ENCODE measurements around the gene MAD2L1BP.
A peak's percentile ranks its signal among the peaks of the same experiment; 100 is the strongest.

Gene MAD2L1BP

GRCh38 chr6:43613721-43614395 is 21.8 kb upstream of the MAD2L1BP start:
- Histone ChIP-seq H3K4me1 (ENCODE audit: control insufficient read depth, insufficient read depth, low read length, unreplicated experiment) (peaks cover 8% of the 10 kb centered on the region), H3K4me3 (ENCODE audit: low read depth, low read length) (no peak overlapping the region), H3K27ac (ENCODE audit: low read depth, low read length) (no peak overlapping the region), H2AFZ (ENCODE audit: low read length, unreplicated experiment) (no peak overlapping the region), H3K36me3 (ENCODE audit: insufficient read depth, low read length) (peaks cover 26% of the 10 kb centered on the region), H3K27me3 (ENCODE audit: insufficient read depth, low read length) (no peaks in the 10 kb centered on the region), H3K79me2 (ENCODE audit: control insufficient read depth, insufficient read depth, low read length, unreplicated experiment) (no peaks in the 10 kb centered on the region)

GRCh38 chr6:43614396-43614730 is 21.3 kb upstream of the MAD2L1BP start:
- no peak overlapping the region for H2AFZ ChIP-seq (ENCODE audit: low read length, unreplicated experiment)
- H3K79me2 ChIP-seq (ENCODE audit: control insufficient read depth, insufficient read depth, low read length, unreplicated experiment): no peaks in the 10 kb centered on the region
- H3K36me3 ChIP-seq (ENCODE audit: insufficient read depth, low read length): peaks cover 26% of the 10 kb centered on the region
- H3K4me1 ChIP-seq (ENCODE audit: control insufficient read depth, insufficient read depth, low read length, unreplicated experiment): peaks cover 8% of the 10 kb centered on the region
- no peak overlapping the region for H3K27ac ChIP-seq (ENCODE audit: low read depth, low read length)
- no peaks in the 10 kb centered on the region for H3K27me3 ChIP-seq (ENCODE audit: insufficient read depth, low read length)
- no peak overlapping the region for H3K4me3 ChIP-seq (ENCODE audit: low read depth, low read length)

GRCh38 chr6:43616725-43617472 is 18.7 kb upstream of the MAD2L1BP start:
- H2AFZ ChIP-seq (ENCODE audit: low read length, unreplicated experiment): no peak overlapping the region
- H3K27me3 ChIP-seq (ENCODE audit: insufficient read depth, low read length): no peaks in the 10 kb centered on the region
- H3K79me2 ChIP-seq (ENCODE audit: control insufficient read depth, insufficient read depth, low read length, unreplicated experiment): no peaks in the 10 kb centered on the region
- H3K27ac ChIP-seq (ENCODE audit: low read depth, low read length): no peak overlapping the region
- H3K4me3 ChIP-seq (ENCODE audit: low read depth, low read length): no peak overlapping the region
- H3K36me3 ChIP-seq (ENCODE audit: insufficient read depth, low read length): peaks cover 34% of the 10 kb centered on the region
- H3K4me1 ChIP-seq (ENCODE audit: control insufficient read depth, insufficient read depth, low read length, unreplicated experiment): peaks cover 8% of the 10 kb centered on the region

- Histone ChIP-seq H3K27me3 (ENCODE audit: insufficient read depth, low read length) (no peaks in the 10 kb centered on the region), H2AFZ (ENCODE audit: low read length, unreplicated experiment) (no peak overlapping the region), H3K27ac (ENCODE audit: low read depth, low read length) (no peak overlapping the region), H3K36me3 (ENCODE audit: insufficient read depth, low read length) (peaks cover 56% of the 10 kb centered on the region), H3K4me1 (ENCODE audit: control insufficient read depth, insufficient read depth, low read length, unreplicated experiment) (peaks cover 5% of the 10 kb centered on the region), H3K4me3 (ENCODE audit: low read depth, low read length) (no peak overlapping the region), H3K79me2 (ENCODE audit: control insufficient read depth, insufficient read depth, low read length, unreplicated experiment) (peaks cover 13% of the 10 kb centered on the region)
Observed at GRCh38 chr6:43621078-43621835, 14.4 kb upstream of the MAD2L1BP start.

- Histone ChIP-seq H3K4me3 (ENCODE audit: low read depth, low read length) (no peak overlapping the region), H3K79me2 (ENCODE audit: control insufficient read depth, insufficient read depth, low read length, unreplicated experiment) (peaks cover 19% of the 10 kb centered on the region), H3K27me3 (ENCODE audit: insufficient read depth, low read length) (no peaks in the 10 kb centered on the region), H3K27ac (ENCODE audit: low read depth, low read length) (no peak overlapping the region), H3K4me1 (ENCODE audit: control insufficient read depth, insufficient read depth, low read length, unreplicated experiment) (peaks cover 11% of the 10 kb centered on the region), H3K36me3 (ENCODE audit: insufficient read depth, low read length) (peaks cover 59% of the 10 kb centered on the region), H2AFZ (ENCODE audit: low read length, unreplicated experiment) (no peak overlapping the region)
Observed at GRCh38 chr6:43621836-43622180, 13.8 kb upstream of the MAD2L1BP start.

GRCh38 chr6:43622541-43622940 is 13.1 kb upstream of the MAD2L1BP start:
- H3K4me1 ChIP-seq (ENCODE audit: control insufficient read depth, insufficient read depth, low read length, unreplicated experiment): peaks cover 17% of the 10 kb centered on the region
- peaks cover 26% of the 10 kb centered on the region for H3K79me2 ChIP-seq (ENCODE audit: control insufficient read depth, insufficient read depth, low read length, unreplicated experiment)
- H2AFZ ChIP-seq (ENCODE audit: low read length, unreplicated experiment): no peak overlapping the region
- no peak overlapping the region for H3K4me3 ChIP-seq (ENCODE audit: low read depth, low read length)
- no peaks in the 10 kb centered on the region for H3K27me3 ChIP-seq (ENCODE audit: insufficient read depth, low read length)
- peaks cover 59% of the 10 kb centered on the region for H3K36me3 ChIP-seq (ENCODE audit: insufficient read depth, low read length)
- H3K27ac ChIP-seq (ENCODE audit: low read depth, low read length): no peak overlapping the region

GRCh38 chr6:43623880-43624785 is 11.5 kb upstream of the MAD2L1BP start:
- Histone ChIP-seq H3K27ac (ENCODE audit: low read depth, low read length) (no peak overlapping the region), H3K36me3 (ENCODE audit: insufficient read depth, low read length) (peaks cover 59% of the 10 kb centered on the region), H2AFZ (ENCODE audit: low read length, unreplicated experiment) (no peak overlapping the region), H3K27me3 (ENCODE audit: insufficient read depth, low read length) (no peaks in the 10 kb centered on the region), H3K4me3 (ENCODE audit: low read depth, low read length) (no peak overlapping the region), H3K4me1 (ENCODE audit: control insufficient read depth, insufficient read depth, low read length, unreplicated experiment) (peaks cover 21% of the 10 kb centered on the region), H3K79me2 (ENCODE audit: control insufficient read depth, insufficient read depth, low read length, unreplicated experiment) (peaks cover 40% of the 10 kb centered on the region)

- Histone ChIP-seq H3K36me3 (ENCODE audit: insufficient read depth, low read length) (peaks cover 55% of the 10 kb centered on the region), H3K79me2 (ENCODE audit: control insufficient read depth, insufficient read depth, low read length, unreplicated experiment) (peaks cover 40% of the 10 kb centered on the region), H3K4me3 (ENCODE audit: low read depth, low read length) (no peak overlapping the region), H3K27ac (ENCODE audit: low read depth, low read length) (no peak overlapping the region), H3K4me1 (ENCODE audit: control insufficient read depth, insufficient read depth, low read length, unreplicated experiment) (peaks cover 21% of the 10 kb centered on the region), H3K27me3 (ENCODE audit: insufficient read depth, low read length) (no peaks in the 10 kb centered on the region), H2AFZ (ENCODE audit: low read length, unreplicated experiment) (no peak overlapping the region)
Observed at GRCh38 chr6:43624786-43625288, 10.8 kb upstream of the MAD2L1BP start.

GRCh38 chr6:43625393-43625992 is 10.1 kb upstream of the MAD2L1BP start:
- peaks cover 50% of the 10 kb centered on the region for H3K36me3 ChIP-seq (ENCODE audit: insufficient read depth, low read length)
- peaks cover 25% of the 10 kb centered on the region for H3K4me1 ChIP-seq (ENCODE audit: control insufficient read depth, insufficient read depth, low read length, unreplicated experiment)
- peak overlapping the region; percentile 93; the same call in 1 of the 2 replicates for H3K27ac ChIP-seq (ENCODE audit: low read depth, low read length)
- H2AFZ ChIP-seq (ENCODE audit: low read length, unreplicated experiment): no peak overlapping the region
- peaks cover 40% of the 10 kb centered on the region for H3K79me2 ChIP-seq (ENCODE audit: control insufficient read depth, insufficient read depth, low read length, unreplicated experiment)
- H3K27me3 ChIP-seq (ENCODE audit: insufficient read depth, low read length): no peaks in the 10 kb centered on the region
- 0 out of 2 replicates have a peak overlapping the region, but pooled peaks have one; percentile 99 for H3K4me3 ChIP-seq (ENCODE audit: low read depth, low read length)

Data from ACC112 (cell line).